ENCODE results near the gene RBMS2.

DNA sequence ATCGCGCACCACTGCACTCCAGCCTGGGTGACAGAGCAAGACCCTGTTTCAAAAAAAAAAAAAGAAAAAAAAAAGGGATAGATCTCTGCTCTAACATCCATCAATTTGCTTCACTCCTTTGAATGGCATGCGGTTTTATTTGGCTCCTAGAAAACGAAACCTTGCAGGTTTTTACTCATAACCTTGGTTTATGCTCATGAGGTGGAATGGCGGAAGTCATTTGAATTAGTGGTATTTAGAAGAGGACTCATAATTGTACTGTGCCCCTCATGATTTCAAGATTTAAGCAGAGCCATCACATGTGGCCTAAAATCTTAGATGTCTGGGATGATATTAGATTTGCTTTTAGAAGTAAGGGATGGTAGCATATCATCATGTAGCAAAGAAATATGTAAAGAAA lies 29.4 kb downstream of the RBMS2 start:
- TF ChIP-seq POLR2A (IDR thresholded peaks at IDR 0.05; ENCODE audit: low read length): no peak
- TF ChIP-seq GATA1 (IDR thresholded peaks at IDR 0.05; ENCODE audit: low read depth, low read length): no peak
